SK-N-SH (cell line): ENCODE data around the gene RBBP5. TPM values are rescaled to one million over a fixed set of nuclear protein-coding genes. Genes with fewer than 3 reads are reported as not detected.

Experiments used
- CTCF ChIA-PET: fragments of 300-600, 350-600 bp; formaldehyde crosslinking; extraction: SDS; loops from one replicate; lab custom pipeline; 2021; lab: Yijun Ruan, JAX
- POLR2A ChIA-PET: fragments of 350-600 bp; sonication (Branson Sonifier 250); formaldehyde crosslinking; extraction: SDS; loops from one replicate; lab custom pipeline; 2020; ENCODE audit warnings: antibody characterized with exemption, inconsistent platforms; lab: Yijun Ruan, JAX
- DNase-seq: peaks from one replicate; pipeline ENCODE4 v3.0.0; 2012
- H2AFZ ChIP-seq: fragments of 200-600 bp; sonication (generic); 2 replicates; pipeline ENCODE4 v1.8.1; 2016; ENCODE audit warnings: antibody characterized with exemption, mild to moderate bottlenecking, low read depth
- H3F3A ChIP-seq: fragments of 200-600 bp; sonication (generic); replicated peaks from 2 replicates; pipeline ENCODE3; 2016; ENCODE audit warnings: antibody characterized with exemption, mild to moderate bottlenecking; ENCODE audit not compliant: insufficient read depth
- H3K27ac ChIP-seq, 2 experiments: fragments of 200-500 bp in 1 of 2; fragments of 200-600 bp in 1 of 2; sonication (Bioruptor generic) in 1 of 2; sonication (generic), shearing (Covaris generic) in 1 of 2; 2 replicates each; pipeline versions ENCODE4 v1.5.1 to v1.6.1; 2014 to 2016; ENCODE audit warnings: low read depth in 2 of 2, inconsistent platforms in 1 of 2, low read length in 1 of 2, mild to moderate bottlenecking in 1 of 2, mixed read lengths in 1 of 2
- H3K27me3 ChIP-seq: fragments of 200-600 bp; sonication (generic), shearing (Covaris generic); 2 replicates; pipeline ENCODE4 v1.6.1; 2016; ENCODE audit warnings: mixed run types; ENCODE audit not compliant: insufficient read depth
- H3K36me3 ChIP-seq, 2 experiments: fragments of 200-500 bp in 1 of 2; fragments of 200-600 bp in 1 of 2; sonication (Bioruptor generic) in 1 of 2; sonication (generic) in 1 of 2; replicated peaks in 1 of 2; 2 replicates each; pipeline versions ENCODE3 to v1.5.1; 2014 to 2016; ENCODE audit warnings: low read length in 1 of 2, mild to moderate bottlenecking in 1 of 2; ENCODE audit not compliant: insufficient read depth in 2 of 2, control insufficient read depth in 1 of 2
- H3K4me1 ChIP-seq, 2 experiments: fragments of 200-500 bp in 1 of 2; fragments of 200-600 bp in 1 of 2; sonication (Bioruptor generic) in 1 of 2; sonication (generic), shearing (Covaris generic) in 1 of 2; 2 replicates each; pipeline versions ENCODE4 v1.5.1 to v1.6.1; 2014 to 2016; ENCODE audit warnings: low read depth in 1 of 2, low read length in 1 of 2, mixed run types in 1 of 2; ENCODE audit not compliant: insufficient read depth in 2 of 2, control insufficient read depth in 1 of 2
- H3K4me2 ChIP-seq: fragments of 200-600 bp; sonication (generic), shearing (Covaris generic); 2 replicates; pipeline ENCODE4 v1.6.1; 2017; ENCODE audit warnings: mixed run types
- H3K4me3 ChIP-seq, 2 experiments: fragments of 200-500 bp in 1 of 2; fragments of 200-600 bp in 1 of 2; sonication (Bioruptor generic) in 1 of 2; sonication (generic), shearing (Covaris generic) in 1 of 2; 2 replicates each; pipeline versions ENCODE4 v1.5.1 to v1.8.1; 2014 to 2016; ENCODE audit warnings: low read depth in 2 of 2, inconsistent platforms in 1 of 2, low read length in 1 of 2, mild to moderate bottlenecking in 1 of 2, mixed read lengths in 1 of 2, moderate library complexity in 1 of 2
- H3K79me2 ChIP-seq: fragments of 200-600 bp; sonication (generic); 2 replicates; pipeline ENCODE4 v1.8.1; 2017; ENCODE audit warnings: mild to moderate bottlenecking; ENCODE audit not compliant: insufficient read depth
- H3K9ac ChIP-seq: fragments of 200-600 bp; sonication (generic); 2 replicates; pipeline ENCODE4 v1.6.1; 2017; ENCODE audit warnings: mixed run types
- H3K9me2 ChIP-seq: fragments of 200-600 bp; sonication (generic); 2 replicates; pipeline ENCODE4 v1.6.1; 2017; ENCODE audit warnings: mixed run types
- H3K9me3 ChIP-seq: fragments of 200-600 bp; sonication (generic); 2 replicates; pipeline ENCODE4 v1.6.1; 2017; ENCODE audit warnings: mixed run types, mild to moderate bottlenecking, moderate library complexity
- H4K20me1 ChIP-seq: fragments of 200-600 bp; sonication (generic); 2 replicates; pipeline ENCODE4 v1.6.1; 2017; ENCODE audit warnings: mild to moderate bottlenecking, mixed run types; ENCODE audit not compliant: insufficient read depth
- CHD2 ChIP-seq: fragments of 150-350 bp; IDR thresholded peaks from 2 replicates; pipeline ENCODE4 v1.6.1; 2018; ENCODE audit warnings: low read length; ENCODE audit not compliant: partially characterized antibody
- CTCF ChIP-seq: fragments of 200-600 bp; sonication (generic); IDR thresholded peaks from 2 replicates; pipeline ENCODE4 v1.6.1; 2017; ENCODE audit warnings: antibody characterized with exemption, mild to moderate bottlenecking, moderate library complexity
- ELF1 ChIP-seq: IDR thresholded peaks from 2 replicates; pipeline ENCODE4 v1.4.0; 2012
- EP300 ChIP-seq, 2 experiments: IDR thresholded peaks; 2 replicates each; pipeline versions ENCODE4 v1.4.0 to v1.6.1; 2012; ENCODE audit warnings: borderline replicate concordance in 1 of 2, low read depth in 1 of 2, low read length in 1 of 2
- EZH2phosphoT487 ChIP-seq: fragments of 200-600 bp; sonication (generic); IDR thresholded peaks from 2 replicates; pipeline ENCODE4 v1.6.1; 2017; ENCODE audit warnings: low read depth, mixed run types, mild to moderate bottlenecking, antibody characterized with exemption, moderate library complexity, borderline replicate concordance
- FOSL2 ChIP-seq: IDR thresholded peaks from 2 replicates; pipeline ENCODE4 v1.4.0; 2012; ENCODE audit warnings: low read depth, mild to moderate bottlenecking, moderate library complexity, borderline replicate concordance
- FOXJ3 ChIP-seq: sonication (generic); formaldehyde crosslinking; IDR thresholded peaks from 2 replicates; pipeline ENCODE4 v1.5.1; 2020; ENCODE audit warnings: mild to moderate bottlenecking, missing genetic modification reagents
- FOXM1 ChIP-seq: IDR thresholded peaks from 2 replicates; pipeline ENCODE4 v1.4.0; 2012; ENCODE audit warnings: low read depth, mild to moderate bottlenecking
- GATA2 ChIP-seq: sonication (generic); formaldehyde crosslinking; IDR thresholded peaks from 2 replicates; pipeline ENCODE4 v1.5.0; 2020; ENCODE audit warnings: mild to moderate bottlenecking, missing genetic modification reagents
- JUND ChIP-seq: IDR thresholded peaks from 2 replicates; pipeline ENCODE4 v1.4.0; 2012
- MEF2A ChIP-seq: IDR thresholded peaks from 2 replicates; pipeline ENCODE4 v1.4.0; 2012; ENCODE audit warnings: low read depth, borderline replicate concordance
- MXI1 ChIP-seq: IDR thresholded peaks from 2 replicates; pipeline ENCODE4 v1.6.1; 2012; ENCODE audit warnings: mild to moderate bottlenecking, low read depth, low read length, improper control_type of control experiment
- NFIC ChIP-seq: IDR thresholded peaks from 2 replicates; pipeline ENCODE4 v1.4.0; 2012; ENCODE audit warnings: borderline replicate concordance
- NRF1 ChIP-seq: IDR thresholded peaks from 2 replicates; pipeline ENCODE4 v1.6.1; 2012; ENCODE audit warnings: low read depth, mild to moderate bottlenecking, low read length
- PBX3 ChIP-seq: IDR thresholded peaks from 2 replicates; pipeline ENCODE4; 2012
- POLR2AphosphoS5 ChIP-seq: IDR thresholded peaks from 2 replicates; pipeline ENCODE4 v1.6.1; 2012; ENCODE audit warnings: low read depth, low read length
- RAD21 ChIP-seq: IDR thresholded peaks from 2 replicates; pipeline ENCODE4 v1.6.1; 2012; ENCODE audit warnings: mild to moderate bottlenecking, low read length
- RCOR1 ChIP-seq: fragments of 150-350 bp; IDR thresholded peaks from 2 replicates; pipeline ENCODE4 v1.6.1; 2017; ENCODE audit warnings: antibody characterized with exemption, low read length
- SIN3A ChIP-seq: IDR thresholded peaks from 2 replicates; pipeline ENCODE4 v1.6.1; 2012; ENCODE audit warnings: low read depth, mild to moderate bottlenecking, low read length, moderate library complexity, borderline replicate concordance
- SMC3 ChIP-seq: IDR thresholded peaks from 2 replicates; pipeline ENCODE4 v1.6.1; 2012; ENCODE audit warnings: low read depth, low read length, improper control_type of control experiment
- TAF1 ChIP-seq: IDR thresholded peaks from 2 replicates; pipeline ENCODE4 v1.6.1; 2012; ENCODE audit warnings: low read depth, mild to moderate bottlenecking, low read length, moderate library complexity, borderline replicate concordance
- USF2 ChIP-seq: fragments of 150-350 bp; IDR thresholded peaks from 2 replicates; pipeline ENCODE4 v1.6.1; 2017; ENCODE audit warnings: antibody characterized with exemption, low read length, low read depth, borderline replicate concordance
- YY1 ChIP-seq: IDR thresholded peaks from 2 replicates; pipeline ENCODE4 v1.4.0; 2012; ENCODE audit warnings: low read depth, mild to moderate bottlenecking
- WGBS: methylation state at CpG from one replicate; pipeline ENCODE4 v1.1.6; 2017; ENCODE audit warnings: low lambda C conversion rate; 5-methylcytosine and 5-hydroxymethylcytosine counted together
- polyA plus RNA-seq, 3 experiments: library from polyadenylated mRNA; depleted of rRNA; stranded (reverse); fragments of >200 nt; gene quantifications; 2 replicates each; pipeline ENCODE4 v1.2.3, GENCODE V29; 2012

RBBP5 gene
- polyA plus RNA-seq, 1 of the 3 experiments (the other 2 are of a cell fraction): 5.7 TPM

- Histone ChIP-seq H4K20me1 (no peaks in the 10 kb centered on the region), H3F3A (no peaks in the 10 kb centered on the region), H3K27me3 (no peaks in the 10 kb centered on the region), H3K27ac (no peak overlapping the region), H3K9me2 (no peaks in the 10 kb centered on the region), H3K79me2 (peaks cover 15% of the 10 kb centered on the region), H3K4me2 (no peak overlapping the region), H2AFZ (no peak overlapping the region), H3K36me3 (peaks cover 42 to 46% of the 10 kb centered on the region in 2 experiments), H3K4me3 (no peak overlapping the region), H3K9ac (no peak overlapping the region), H3K9me3 (no peaks in the 10 kb centered on the region), H3K4me1 (no peaks in the 10 kb centered on the region)
- DNase-seq: no peak
- no peak for TF ChIP-seq EZH2phosphoT487
- TF ChIP-seq SIN3A: no peak
- TF ChIP-seq ELF1: no peak
- TF ChIP-seq SMC3: no peak
- TF ChIP-seq RCOR1: no peak
- no peak for TF ChIP-seq FOXM1
- CTCF ChIA-PET: interaction anchor here (0.8 to 2.3 kb wide), 6 partner anchors 9 to 226 kb away, joined by 3 to 11 read pairs (median 6); no protein-coding TSS in a partner anchor
- POLR2A ChIA-PET: no interaction called here
- 96% methylated on average over 1 of the region's 1 CpG for whole genome bisulfite sequencing
Observed at GRCh38 chr1:205109269-205109668, 12.5 kb downstream of the RBBP5 start.

GRCh38 chr1:205108464-205108863 lies 13.3 kb downstream of the RBBP5 start:
- no peak overlapping the region for H3K4me3 ChIP-seq
- ChIA-PET CTCF (interaction anchor here (1.9 to 2.3 kb wide), 3 partner anchors 9 to 148 kb away, joined by 4 to 11 read pairs (median 10); no protein-coding TSS in a partner anchor), POLR2A (no interaction called here)
- TF ChIP-seq USF2 (no peak), NFIC (no peak), EP300 (IDR thresholded peaks at IDR 0.05; ENCODE audit: borderline replicate concordance in 1 of 2, low read depth in 1 of 2, low read length in 1 of 2) (no peak), FOSL2 (no peak), PBX3 (no peak), MXI1 (no peak), POLR2AphosphoS5 (no peak), NRF1 (no peak), JUND (no peak), MEF2A (no peak), SMC3 (no peak), CHD2 (no peak), FOXJ3 (CRISPR knock-in tag) (no peak), CTCF (no peak), GATA2 (CRISPR knock-in tag) (no peak), RAD21 (no peak), YY1 (no peak), TAF1 (no peak)
- no peaks in the 10 kb centered on the region for H3K9me2 ChIP-seq
- no peak overlapping the region for H2AFZ ChIP-seq
- WGBS: 95% methylated on average over 4 of the region's 4 CpGs
- H4K20me1 ChIP-seq: no peaks in the 10 kb centered on the region
- no peaks in the 10 kb centered on the region for H3K4me1 ChIP-seq
- no peaks in the 10 kb centered on the region for H3K27me3 ChIP-seq
- no peak overlapping the region for H3K9ac ChIP-seq
- no peaks in the 10 kb centered on the region for H3K9me3 ChIP-seq
- H3K4me2 ChIP-seq: no peak overlapping the region
- H3K79me2 ChIP-seq: peaks cover 11% of the 10 kb centered on the region
- no peak overlapping the region for H3K27ac ChIP-seq
- no peaks in the 10 kb centered on the region for H3F3A ChIP-seq
- H3K36me3 ChIP-seq: peaks cover 43 to 46% of the 10 kb centered on the region in 2 experiments
- DNase-seq: no peak
